OCI-LY3 (cell line): ENCODE measurements around the gene FCMR.

ENCODE experiments used
- H2AFZ ChIP-seq: fragments of 200-600, 300-600 bp; shearing (Covaris generic); 2 replicates; pipeline ENCODE4 v1.6.0; 2014; ENCODE audit warnings: antibody characterized with exemption, low read depth, low read length
- H3K27ac ChIP-seq: fragments of 200-600, 300-600 bp; sonication (generic); 2 replicates; pipeline ENCODE4 v1.5.1; 2014; ENCODE audit warnings: mild to moderate bottlenecking, low read length, moderate library complexity, mixed read lengths
- H3K27me3 ChIP-seq: fragments of 200-600, 300-600 bp; sonication (generic); 2 replicates; pipeline ENCODE4 v1.6.1; 2014; ENCODE audit warnings: low read depth, low read length, mixed read lengths
- H3K36me3 ChIP-seq: fragments of 200-600, 300-600 bp; sonication (generic); replicated peaks from 2 replicates; pipeline ENCODE3; 2014; ENCODE audit warnings: low read depth, low read length, mixed read lengths
- H3K4me1 ChIP-seq: fragments of 300-600, 200-600 bp; sonication (generic); 2 replicates; pipeline ENCODE4 v1.6.1; 2014; ENCODE audit warnings: low read length, mixed read lengths
- H3K4me2 ChIP-seq: fragments of 200-600, 300-600 bp; sonication (generic); 2 replicates; pipeline ENCODE4 v1.6.1; 2014; ENCODE audit warnings: low read length, mixed read lengths
- H3K4me3 ChIP-seq: fragments of 300-600, 200-600 bp; sonication (generic); 2 replicates; pipeline ENCODE4 v1.5.1; 2014; ENCODE audit warnings: antibody characterized with exemption, mild to moderate bottlenecking, low read length, moderate library complexity
- H3K79me2 ChIP-seq: fragments of 300-600, 200-600 bp; shearing (Covaris generic); 2 replicates; pipeline ENCODE4 v1.6.1; 2014; ENCODE audit warnings: mild to moderate bottlenecking, low read length, mixed read lengths
- H3K9ac ChIP-seq: fragments of 300-600, 200-600 bp; shearing (Covaris generic); 2 replicates; pipeline ENCODE4 v1.6.0; 2014; ENCODE audit warnings: mild to moderate bottlenecking, low read length, moderate library complexity
- H3K9me3 ChIP-seq: fragments of 200-600, 300-600 bp; shearing (Covaris generic); 2 replicates; pipeline ENCODE4 v1.6.1; 2014; ENCODE audit warnings: low read length, mixed read lengths; ENCODE audit not compliant: insufficient read depth
- H4K20me1 ChIP-seq: fragments of 200-600, 300-600 bp; sonication (generic); 2 replicates; pipeline ENCODE4 v1.6.1; 2016; ENCODE audit warnings: low read length, mixed read lengths; ENCODE audit not compliant: insufficient read depth
- EZH2phosphoT487 ChIP-seq: fragments of 200-600 bp; shearing (Covaris generic); IDR thresholded peaks from 2 replicates; pipeline ENCODE4 v1.6.1; 2018; ENCODE audit warnings: antibody characterized with exemption, mixed run types, low read depth
- TF ChIP-seq, protein P1 (sequence below): fragments of 200-600, 300-600 bp; sonication (generic); IDR thresholded peaks from 2 replicates; pipeline ENCODE4 v1.5.1; 2014; ENCODE audit warnings: antibody characterized with exemption, low read length, low read depth

Gene FCMR

GRCh38 chr1:206933333-206933945, 11.7 kb upstream of the FCMR start:
- no peak overlapping the region for H3K4me2 ChIP-seq
- H3K36me3 ChIP-seq = no peaks in the 10 kb centered on the region
- no peaks in the 10 kb centered on the region for H3K9me3 ChIP-seq
- H3K4me3 ChIP-seq = no peak overlapping the region
- peaks cover 60% of the 10 kb centered on the region for H3K4me1 ChIP-seq
- H4K20me1 ChIP-seq = no peaks in the 10 kb centered on the region
- peak overlapping the region; percentile 92 for H3K27ac ChIP-seq
- no peak for TF ChIP-seq EZH2phosphoT487
- TF ChIP-seq, protein P1, sequence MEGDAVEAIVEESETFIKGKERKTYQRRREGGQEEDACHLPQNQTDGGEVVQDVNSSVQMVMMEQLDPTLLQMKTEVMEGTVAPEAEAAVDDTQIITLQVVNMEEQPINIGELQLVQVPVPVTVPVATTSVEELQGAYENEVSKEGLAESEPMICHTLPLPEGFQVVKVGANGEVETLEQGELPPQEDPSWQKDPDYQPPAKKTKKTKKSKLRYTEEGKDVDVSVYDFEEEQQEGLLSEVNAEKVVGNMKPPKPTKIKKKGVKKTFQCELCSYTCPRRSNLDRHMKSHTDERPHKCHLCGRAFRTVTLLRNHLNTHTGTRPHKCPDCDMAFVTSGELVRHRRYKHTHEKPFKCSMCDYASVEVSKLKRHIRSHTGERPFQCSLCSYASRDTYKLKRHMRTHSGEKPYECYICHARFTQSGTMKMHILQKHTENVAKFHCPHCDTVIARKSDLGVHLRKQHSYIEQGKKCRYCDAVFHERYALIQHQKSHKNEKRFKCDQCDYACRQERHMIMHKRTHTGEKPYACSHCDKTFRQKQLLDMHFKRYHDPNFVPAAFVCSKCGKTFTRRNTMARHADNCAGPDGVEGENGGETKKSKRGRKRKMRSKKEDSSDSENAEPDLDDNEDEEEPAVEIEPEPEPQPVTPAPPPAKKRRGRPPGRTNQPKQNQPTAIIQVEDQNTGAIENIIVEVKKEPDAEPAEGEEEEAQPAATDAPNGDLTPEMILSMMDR = peak; percentile 97
- no peaks in the 10 kb centered on the region for H3K79me2 ChIP-seq
- no peaks in the 10 kb centered on the region for H3K27me3 ChIP-seq
- H2AFZ ChIP-seq = 0 out of 2 replicates have a peak overlapping the region, but pooled peaks have one; percentile 9
- peak overlapping the region; percentile 26; the same call in 1 of the 2 replicates for H3K9ac ChIP-seq

DNA sequence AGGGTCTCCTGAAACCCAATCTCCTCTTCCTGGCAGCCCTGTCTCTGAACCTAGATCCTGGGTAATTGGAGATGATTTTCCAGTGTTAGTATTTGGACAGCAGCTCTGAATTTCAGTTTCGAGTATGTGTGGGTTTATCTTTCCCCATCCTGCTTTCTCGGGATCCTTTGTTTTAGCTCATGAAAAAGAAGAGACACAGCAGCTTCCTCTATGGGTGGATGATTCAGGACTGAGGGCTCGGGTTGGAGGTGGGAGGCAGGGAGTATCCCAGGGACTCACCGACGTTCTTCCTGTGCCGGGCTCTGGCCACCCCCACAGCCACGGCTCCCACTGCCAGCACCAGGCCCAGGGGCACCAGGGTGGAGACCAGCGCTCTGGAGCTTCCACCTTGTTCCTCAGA, 10.4 kb upstream of the FCMR start:
- Histone ChIP-seq H3K4me3 (no peak overlapping the region), H4K20me1 (no peaks in the 10 kb centered on the region), H3K27ac (peak overlapping the region; percentile 92), H3K4me1 (peaks cover 72% of the 10 kb centered on the region), H2AFZ (no peak overlapping the region), H3K4me2 (0 out of 2 replicates have a peak overlapping the region, but pooled peaks have one; percentile 77), H3K36me3 (no peaks in the 10 kb centered on the region), H3K9ac (peak overlapping the region; percentile 83; the same call in 1 of the 2 replicates), H3K79me2 (no peaks in the 10 kb centered on the region), H3K9me3 (no peaks in the 10 kb centered on the region), H3K27me3 (no peaks in the 10 kb centered on the region)
- TF ChIP-seq EZH2phosphoT487 = no peak

DNA sequence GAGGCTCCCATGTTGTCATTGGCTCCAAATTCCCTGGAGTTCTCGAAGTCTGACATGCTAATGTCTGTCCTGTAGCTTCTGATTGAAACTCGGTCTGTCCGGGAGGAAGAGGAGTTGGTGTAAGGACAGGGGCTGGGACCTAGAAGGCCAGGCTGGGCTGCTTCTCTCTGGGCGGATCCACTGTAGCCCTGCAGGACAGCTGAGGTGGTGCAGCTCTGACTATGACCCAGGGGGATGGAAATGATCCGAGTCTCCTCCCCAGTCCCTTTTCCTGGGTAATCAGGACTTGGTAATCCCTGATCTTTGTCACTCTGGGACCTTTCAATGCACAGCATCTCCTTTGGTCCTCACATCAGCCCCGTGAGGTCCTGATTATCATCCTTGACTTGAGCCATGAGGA, 10.0 kb upstream of the FCMR start:
- H3K27me3 ChIP-seq = no peaks in the 10 kb centered on the region
- peak overlapping the region; percentile 17; the same call in 1 of the 2 replicates for H3K4me3 ChIP-seq

DNA sequence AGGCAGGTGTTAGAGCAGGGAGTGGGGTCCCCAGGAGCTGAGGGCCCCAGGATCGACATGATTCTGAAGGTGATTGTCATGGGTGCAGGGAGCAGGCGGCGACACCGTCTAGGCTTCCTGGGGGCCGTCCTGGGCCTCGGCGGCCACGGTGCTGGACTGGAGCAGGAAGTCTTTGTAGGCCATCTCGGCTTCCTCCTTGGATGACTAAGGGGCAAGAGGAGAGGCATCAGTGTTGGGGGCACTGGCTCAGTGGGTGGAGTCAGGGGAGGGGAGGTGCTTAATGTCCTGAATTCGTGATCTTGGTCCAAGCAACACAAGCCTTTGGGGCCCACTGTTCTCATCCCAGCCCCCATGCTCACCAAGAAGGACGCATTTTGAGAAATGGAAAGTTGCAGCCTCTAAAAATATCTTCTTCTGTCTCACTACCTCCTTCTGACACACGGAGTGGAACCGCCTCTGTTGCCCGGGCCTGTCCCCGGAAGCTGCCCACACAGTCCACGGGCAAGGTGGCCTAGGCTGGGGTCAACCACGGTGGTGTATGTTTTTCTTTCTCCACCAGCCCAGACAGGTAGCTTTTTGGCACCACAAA, 8.6 kb upstream of the FCMR start:
- Histone ChIP-seq H3K4me1 (peaks cover 80% of the 10 kb centered on the region), H3K27ac (peak overlapping the region; percentile 92), H3K4me2 (peak overlapping the region; percentile 77), H3K4me3 (peak overlapping the region; percentile 64), H3K27me3 (no peaks in the 10 kb centered on the region), H2AFZ (no peak overlapping the region), H3K36me3 (no peaks in the 10 kb centered on the region), H4K20me1 (no peaks in the 10 kb centered on the region), H3K9me3 (no peaks in the 10 kb centered on the region), H3K79me2 (no peaks in the 10 kb centered on the region), H3K9ac (peak overlapping the region; percentile 83)
- no peak for TF ChIP-seq EZH2phosphoT487
- TF ChIP-seq, protein P1 = no peak

More for the DNA sequence above, 10.0 kb upstream of the FCMR start:
- Histone ChIP-seq H3K27ac (peak overlapping the region; percentile 92), H3K9me3 (no peaks in the 10 kb centered on the region), H3K79me2 (no peaks in the 10 kb centered on the region), H3K4me1 (peaks cover 75% of the 10 kb centered on the region), H4K20me1 (no peaks in the 10 kb centered on the region), H3K4me2 (peak overlapping the region; percentile 77), H2AFZ (no peak overlapping the region), H3K36me3 (no peaks in the 10 kb centered on the region), H3K9ac (peak overlapping the region; percentile 83)
- TF ChIP-seq, protein P1 = peak; percentile 32; the same call in 1 of the 2 replicates
- no peak for TF ChIP-seq EZH2phosphoT487
